GM21576 (cell line): Measurements from ENCODE around the gene C11orf68.
"Not testable (repeated sequence)": the region's sequence is repeated elsewhere in the genome, so short reads cannot be mapped to it uniquely, and the experiment has no call there.

ENCODE experiments used
- ATAC-seq: cut with Tn5 transposase; IDR thresholded peaks from one replicate; pipeline ENCODE4 v1.9.1; 2021; ENCODE audit warnings: mild to moderate bottlenecking, moderate library complexity; ENCODE audit not compliant: unreplicated experiment

Gene C11orf68

GRCh38 chr11:65915821-65916251, 3.0 kb downstream of the C11orf68 start:
- no peak for ATAC-seq

- no peak for ATAC-seq
These were observed 3.6 kb downstream of the C11orf68 start for GRCh38 chr11:65915101-65915820.

DNA sequence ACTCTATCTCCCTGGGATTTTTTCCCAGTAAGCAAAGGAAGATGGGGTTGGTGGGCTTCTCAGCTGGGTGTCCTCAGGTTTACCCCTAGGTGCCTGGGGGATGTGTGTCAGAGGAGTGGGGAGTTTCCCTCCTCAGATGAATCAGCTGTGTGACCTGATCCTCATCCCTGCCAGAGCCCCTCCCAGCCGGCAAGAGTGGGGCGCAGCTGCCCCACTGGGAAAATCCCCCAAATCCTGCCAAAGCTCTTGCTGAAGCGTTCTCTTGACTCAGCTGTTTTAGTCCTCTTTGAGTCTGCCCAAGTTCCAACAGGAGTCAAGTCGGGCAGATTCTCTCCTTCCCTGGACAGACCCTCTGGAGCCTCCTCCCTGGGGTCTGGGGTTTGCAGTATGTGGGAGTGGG, 6.0 kb downstream of the C11orf68 start:
- no peak for ATAC-seq

DNA sequence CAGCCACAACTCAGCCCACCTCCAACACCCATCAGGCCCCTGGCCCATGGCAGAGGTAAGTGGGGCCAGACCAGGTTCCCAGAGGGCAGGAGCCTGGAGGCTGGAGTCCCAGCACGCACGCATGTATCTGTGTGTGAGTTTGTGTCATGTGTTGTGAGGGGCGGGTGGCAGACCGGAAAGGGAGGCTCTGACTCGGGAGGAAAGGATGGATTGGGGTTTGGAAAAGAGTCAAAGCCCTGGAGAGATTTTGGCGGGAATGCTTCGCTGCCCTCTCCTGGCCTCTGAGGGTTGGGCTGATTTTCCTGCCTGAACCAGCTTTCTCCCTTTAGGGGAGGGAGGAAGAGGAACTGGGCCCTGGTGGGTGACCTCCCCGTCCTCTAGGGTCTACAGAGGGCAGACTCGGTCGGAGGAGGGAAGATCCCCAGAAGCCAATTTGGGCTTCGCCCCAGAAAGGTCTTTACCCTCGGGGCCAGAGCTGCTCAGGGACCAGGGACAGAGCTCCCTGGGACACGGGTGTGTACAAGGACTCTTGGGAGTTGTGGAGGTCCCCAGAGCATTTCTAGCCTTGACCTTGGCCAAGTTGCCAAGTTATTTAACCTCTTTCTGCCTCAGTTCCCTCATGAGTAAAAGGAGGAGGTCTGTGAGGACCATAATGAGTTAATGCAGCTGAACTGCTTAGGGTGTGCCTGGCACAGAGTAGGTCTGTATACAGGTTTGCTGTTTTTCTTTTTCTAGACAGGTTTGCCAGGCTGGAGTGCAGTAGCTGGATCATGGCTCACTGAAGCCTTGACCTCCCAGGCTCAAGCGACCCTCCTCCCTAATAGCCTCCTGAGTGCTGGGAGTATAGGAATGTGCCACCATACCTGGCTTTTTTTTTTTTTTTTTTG, 6.9 kb downstream of the C11orf68 start:
- no peak for ATAC-seq

- no peak for ATAC-seq
These were observed 11.0 kb downstream of the C11orf68 start for GRCh38 chr11:65907878-65908277.

- no peak for ATAC-seq
These were observed 12.3 kb downstream of the C11orf68 start for GRCh38 chr11:65906602-65907001.

GRCh38 chr11:65903715-65904114, 15.1 kb downstream of the C11orf68 start:
- ATAC-seq: no peak

- no peak for ATAC-seq
These were observed 15.8 kb downstream of the C11orf68 start for GRCh38 chr11:65903068-65903481.

GRCh38 chr11:65900899-65901180, 18.0 kb downstream of the C11orf68 start:
- ATAC-seq: no peak

GRCh38 chr11:65900125-65900898, 18.6 kb downstream of the C11orf68 start, which contains the start of gene FOSL1:
TSS of gene FOSL1 (minus strand) at chr11:65900388. CDS start at chr11:65900339, 49 bp downstream.
- ATAC-seq: peak; percentile 75

DNA sequence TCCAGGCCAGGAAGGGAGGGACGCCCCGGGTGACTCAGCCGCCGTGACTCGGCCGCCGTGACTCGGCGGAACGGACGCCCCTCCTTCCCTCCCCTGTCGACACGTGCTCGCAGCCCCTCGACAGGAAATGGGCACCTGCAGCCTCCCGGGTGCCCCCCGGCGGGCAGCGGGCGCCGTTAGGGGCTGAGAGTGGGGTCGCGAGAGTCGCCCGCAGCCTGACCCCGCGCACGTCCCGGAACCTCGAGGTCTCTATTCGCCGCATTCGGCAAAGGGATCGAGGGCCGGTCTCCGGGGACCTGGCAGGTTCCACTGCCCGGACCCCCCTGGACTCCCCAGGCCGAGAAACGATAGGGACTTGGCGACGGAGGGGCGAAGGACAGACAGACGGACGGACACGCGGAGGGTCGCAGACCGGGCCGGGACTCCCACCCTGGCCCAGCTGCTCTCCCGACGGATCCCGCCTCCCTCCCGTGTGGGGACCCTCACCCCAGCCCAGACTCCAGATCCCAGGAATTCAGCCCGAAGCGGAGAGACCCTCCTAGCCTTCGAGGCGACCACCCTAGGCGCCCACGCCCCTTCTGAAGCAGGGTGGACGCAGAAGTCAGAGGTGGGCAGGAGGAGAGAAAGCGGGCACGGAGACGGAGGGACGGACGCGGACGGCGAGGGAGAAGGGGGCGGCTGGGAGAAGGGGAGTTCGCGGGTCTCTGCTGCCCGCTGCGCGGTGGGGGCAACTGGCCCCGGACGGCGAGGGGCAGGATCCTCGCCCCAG, 19.3 kb downstream of the C11orf68 start:
- ATAC-seq: peak; percentile 5

- no peak for ATAC-seq
These were observed 20.1 kb downstream of the C11orf68 start for GRCh38 chr11:65898656-65899355.

- ATAC-seq: no peak
These were observed 21.8 kb downstream of the C11orf68 start for GRCh38 chr11:65897020-65897471.

DNA sequence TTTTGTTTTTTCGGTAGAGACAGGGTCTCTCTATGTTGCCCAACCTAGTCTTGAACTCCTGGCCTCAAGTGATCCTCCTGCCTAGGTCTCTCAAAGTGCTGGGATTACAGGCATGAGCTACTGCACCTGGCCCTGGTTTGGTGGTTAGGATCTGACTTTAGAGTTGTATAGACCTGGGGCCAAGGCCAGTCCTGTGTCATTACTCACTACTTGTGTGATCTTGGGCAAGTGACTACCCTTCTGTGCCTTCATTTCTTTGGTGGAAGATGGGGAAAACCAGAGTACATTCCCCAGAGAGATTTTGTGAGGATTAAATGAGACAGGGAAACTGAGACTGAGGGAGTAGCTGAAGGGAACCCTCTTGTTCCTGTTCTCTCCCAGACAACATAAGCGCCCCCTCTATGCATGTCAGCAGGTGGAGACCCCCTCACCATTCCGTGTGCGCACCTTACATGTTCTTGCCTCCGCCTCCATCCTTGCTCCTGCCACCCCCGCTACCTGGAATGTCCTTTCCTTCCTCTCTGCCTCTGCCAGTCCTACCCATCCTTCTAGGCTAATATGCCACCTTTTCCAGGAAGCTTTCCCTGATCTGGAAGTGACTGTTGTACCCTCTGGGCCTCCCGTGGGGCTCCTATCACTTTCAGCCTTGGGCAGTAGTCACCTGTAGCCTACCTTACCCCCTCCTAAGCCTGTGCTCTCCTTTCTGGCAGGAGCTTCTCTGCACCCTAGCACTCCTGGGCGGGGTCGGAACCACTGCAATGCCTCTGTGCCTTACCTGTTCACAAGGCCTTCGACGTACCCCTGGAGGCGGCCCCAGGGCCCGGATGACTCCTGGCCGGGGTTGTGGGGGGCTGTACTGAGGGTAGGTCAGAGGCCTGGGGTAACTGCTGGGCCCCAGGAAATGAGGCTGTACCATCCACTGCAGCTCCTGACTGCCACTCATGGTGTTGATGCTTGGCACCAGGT, 22.5 kb downstream of the C11orf68 start:
- no peak for ATAC-seq

GRCh38 chr11:65895482-65895981, 23.3 kb downstream of the C11orf68 start:
- no peak for ATAC-seq

- ATAC-seq: no peak
These were observed 24.7 kb downstream of the C11orf68 start for GRCh38 chr11:65894034-65894591.

DNA sequence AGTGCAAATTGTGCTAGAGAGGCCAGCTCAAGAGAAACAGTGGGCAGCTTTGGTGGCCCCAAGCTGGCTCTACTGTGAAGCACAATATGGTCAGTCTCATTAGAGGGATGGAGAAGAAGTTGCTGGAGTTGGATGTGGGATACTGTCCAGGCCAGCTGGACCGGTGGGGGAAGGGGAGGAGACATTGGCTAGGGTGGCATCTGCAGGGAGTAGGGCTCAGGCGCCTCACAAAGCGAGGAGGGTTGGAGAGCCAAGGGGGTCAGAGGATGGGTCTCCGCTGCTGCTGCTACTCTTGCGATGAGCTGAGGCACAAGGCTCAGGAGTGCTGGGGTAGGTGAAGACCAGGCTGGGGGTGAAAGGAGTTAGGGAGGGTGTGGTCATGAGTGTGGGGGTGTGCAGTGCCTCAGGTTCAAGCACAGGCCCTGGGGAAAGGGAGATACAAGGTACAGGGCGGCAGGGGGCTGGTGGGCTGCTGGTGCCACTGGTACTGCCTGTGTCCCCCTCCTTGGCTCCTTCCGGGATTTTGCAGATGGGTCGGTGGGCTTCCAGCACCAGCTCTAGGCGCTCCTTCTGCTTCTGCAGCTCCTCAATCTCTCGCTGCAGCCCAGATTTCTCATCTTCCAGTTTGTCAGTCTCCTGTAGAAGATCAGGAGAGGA, 26.1 kb downstream of the C11orf68 start:
- ATAC-seq: no peak

- ATAC-seq: not testable (repeated sequence)
These were observed 26.7 kb downstream of the C11orf68 start for GRCh38 chr11:65892137-65892540.
